ENCODE results near the gene PRKCD. TPM values are rescaled to one million over a fixed set of nuclear protein-coding genes. Genes with fewer than 3 reads are reported as not detected.

The PRKCD gene
- total RNA-seq, 2 donors from 2014 or later, result 15.5 to 16.9 TPM

DNA sequence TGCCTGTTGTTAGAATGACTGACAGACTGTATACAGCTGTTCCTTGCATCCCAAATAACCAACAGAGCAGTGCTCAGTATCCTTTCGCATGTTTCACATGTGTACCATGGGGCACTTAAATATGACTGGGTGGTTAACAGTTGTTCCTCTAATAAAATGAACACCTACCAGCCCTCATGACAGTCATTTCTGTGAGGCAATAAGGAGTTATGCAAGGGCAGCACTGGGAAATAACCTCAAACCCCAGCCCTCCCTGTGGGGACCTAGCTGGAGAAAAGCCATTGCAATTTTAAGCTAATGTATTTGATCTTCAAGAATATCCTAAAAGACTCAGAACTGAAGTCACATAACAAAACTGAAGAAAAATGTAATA, 38.1 kb upstream of the PRKCD start:
- H3K4me3 ChIP-seq, result no peak overlapping the region
- TF ChIP-seq POLR2A (IDR thresholded peaks at IDR 0.05), result no peak
- TF ChIP-seq, protein P1, sequence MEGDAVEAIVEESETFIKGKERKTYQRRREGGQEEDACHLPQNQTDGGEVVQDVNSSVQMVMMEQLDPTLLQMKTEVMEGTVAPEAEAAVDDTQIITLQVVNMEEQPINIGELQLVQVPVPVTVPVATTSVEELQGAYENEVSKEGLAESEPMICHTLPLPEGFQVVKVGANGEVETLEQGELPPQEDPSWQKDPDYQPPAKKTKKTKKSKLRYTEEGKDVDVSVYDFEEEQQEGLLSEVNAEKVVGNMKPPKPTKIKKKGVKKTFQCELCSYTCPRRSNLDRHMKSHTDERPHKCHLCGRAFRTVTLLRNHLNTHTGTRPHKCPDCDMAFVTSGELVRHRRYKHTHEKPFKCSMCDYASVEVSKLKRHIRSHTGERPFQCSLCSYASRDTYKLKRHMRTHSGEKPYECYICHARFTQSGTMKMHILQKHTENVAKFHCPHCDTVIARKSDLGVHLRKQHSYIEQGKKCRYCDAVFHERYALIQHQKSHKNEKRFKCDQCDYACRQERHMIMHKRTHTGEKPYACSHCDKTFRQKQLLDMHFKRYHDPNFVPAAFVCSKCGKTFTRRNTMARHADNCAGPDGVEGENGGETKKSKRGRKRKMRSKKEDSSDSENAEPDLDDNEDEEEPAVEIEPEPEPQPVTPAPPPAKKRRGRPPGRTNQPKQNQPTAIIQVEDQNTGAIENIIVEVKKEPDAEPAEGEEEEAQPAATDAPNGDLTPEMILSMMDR (IDR thresholded peaks at IDR 0.05), result no peak
- 75 to 89% methylated on average over 1 of the region's 1 CpG for WGBS, 2 donors
- H3K4me1 ChIP-seq, result peaks cover 10% of the 10 kb centered on the region
- no peaks in the 10 kb centered on the region for H3K9me3 ChIP-seq
- H3K27ac ChIP-seq, result no peak overlapping the region
- no peak for DNase-seq
- intact Hi-C loops (cut with DNase I), result no loop called here
- peaks cover 21 to 42% of the 10 kb centered on the region in 2 donors for H3K36me3 ChIP-seq (replicated peaks in 1 of 2; ENCODE audit: insufficient read depth in 1 of 2, low read depth in 2 of 2)
- ATAC-seq, result no peak
- no peaks in the 10 kb centered on the region for H3K27me3 ChIP-seq

DNA sequence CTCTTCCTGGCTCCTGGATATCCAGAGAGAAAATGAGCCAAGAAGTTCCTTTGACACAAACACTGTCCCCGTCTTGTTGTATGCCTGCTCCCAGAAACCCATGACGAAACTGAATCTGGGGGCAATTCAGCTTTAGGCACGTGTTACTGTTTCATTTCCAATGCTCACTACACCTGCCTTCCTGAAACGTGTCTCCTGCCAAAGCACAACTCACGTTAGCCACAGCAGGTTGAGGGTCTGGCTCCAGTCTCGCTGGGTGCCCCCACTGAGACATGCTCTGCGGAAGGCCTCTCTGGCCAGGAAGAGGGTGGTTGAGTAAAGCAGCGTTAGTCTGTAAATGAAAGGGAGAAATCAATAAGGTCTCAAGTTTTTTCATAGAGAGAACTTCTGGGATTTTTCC, 37.5 kb upstream of the PRKCD start:
- Histone ChIP-seq H3K27me3 (no peaks in the 10 kb centered on the region), H3K4me1 (peaks cover 16% of the 10 kb centered on the region), H3K36me3 (replicated peaks in 1 of 2; ENCODE audit: insufficient read depth in 1 of 2, low read depth in 2 of 2) (peaks cover 21 to 36% of the 10 kb centered on the region in 2 donors), H3K27ac (no peak overlapping the region), H3K9me3 (no peaks in the 10 kb centered on the region), H3K4me3 (no peak overlapping the region)
- TF ChIP-seq, protein P1 (IDR thresholded peaks at IDR 0.05), result no peak
- WGBS, 2 donors, result 72 to 75% methylated on average over 8 of the region's 8 CpGs
- DNase-seq (no peak), ATAC-seq (no peak)
- intact Hi-C loops (cut with DNase I), result no loop called here

DNA sequence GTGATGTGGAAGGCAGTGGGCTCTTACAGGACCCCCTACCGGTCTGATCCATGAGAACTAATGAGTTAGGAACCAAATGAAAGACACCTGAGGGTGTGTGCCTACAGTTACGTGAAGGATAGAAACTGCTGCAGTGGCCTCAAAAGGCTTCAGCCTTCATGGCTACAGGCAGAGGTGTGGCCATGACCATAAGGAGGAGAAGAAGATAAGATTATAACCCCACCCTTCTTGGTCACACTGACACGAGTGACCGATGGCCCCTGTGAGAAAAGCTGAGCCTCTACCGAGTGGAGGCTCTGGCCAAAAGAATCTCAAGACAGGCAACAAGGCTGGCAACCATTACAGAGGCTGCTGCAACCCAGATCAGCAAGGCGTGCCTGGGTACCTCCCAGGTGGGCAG, 37.1 kb upstream of the PRKCD start:
- 78 to 88% methylated on average over 6 of the region's 6 CpGs for WGBS, 2 donors
- ATAC-seq, result no peak
- TF ChIP-seq, protein P1 (IDR thresholded peaks at IDR 0.05), result no peak
- no peak for TF ChIP-seq POLR2A (IDR thresholded peaks at IDR 0.05)
- Histone ChIP-seq H3K27me3 (no peaks in the 10 kb centered on the region), H3K4me3 (no peak overlapping the region), H3K4me1 (peaks cover 19% of the 10 kb centered on the region), H3K36me3 (replicated peaks in 1 of 2; ENCODE audit: insufficient read depth in 1 of 2, low read depth in 2 of 2) (peaks cover 21 to 34% of the 10 kb centered on the region in 2 donors), H3K27ac (no peak overlapping the region), H3K9me3 (no peaks in the 10 kb centered on the region)
- DNase-seq, result no peak
- intact Hi-C loops (cut with DNase I), result no loop called here

DNA sequence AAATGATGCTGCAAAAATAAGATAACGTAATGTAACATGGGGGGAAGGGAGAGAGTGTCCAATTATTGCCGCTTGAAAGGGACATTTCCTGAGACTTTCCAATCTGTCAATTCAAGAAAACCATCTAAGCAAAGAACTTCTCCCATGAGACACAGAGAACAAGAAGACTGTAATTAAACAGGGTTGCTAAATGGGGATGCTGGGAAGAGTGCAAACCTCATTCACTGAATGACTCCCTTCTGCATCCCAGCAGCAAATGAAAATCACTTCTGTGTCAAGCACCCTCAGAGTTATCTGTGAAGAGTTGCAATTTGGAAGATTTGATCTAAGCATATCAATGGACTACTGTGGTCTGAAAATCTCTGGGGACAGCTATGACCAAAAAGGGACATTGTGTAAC, 34.4 kb upstream of the PRKCD start:
- Histone ChIP-seq H3K27me3 (no peaks in the 10 kb centered on the region), H3K36me3 (replicated peaks in 1 of 2; ENCODE audit: insufficient read depth in 1 of 2, low read depth in 2 of 2) (peaks cover 16 to 22% of the 10 kb centered on the region in 2 donors), H3K4me1 (peaks cover 18% of the 10 kb centered on the region), H3K27ac (no peak overlapping the region), H3K9me3 (no peaks in the 10 kb centered on the region), H3K4me3 (no peak overlapping the region)
- DNase-seq (no peak), ATAC-seq (no peak)
- WGBS, 2 donors, result 80 to 90% methylated on average over 2 of the region's 2 CpGs
- TF ChIP-seq, protein P1 (IDR thresholded peaks at IDR 0.05), result no peak
- TF ChIP-seq POLR2A (IDR thresholded peaks at IDR 0.05), result no peak
- intact Hi-C loops (cut with DNase I), result no loop called here

DNA sequence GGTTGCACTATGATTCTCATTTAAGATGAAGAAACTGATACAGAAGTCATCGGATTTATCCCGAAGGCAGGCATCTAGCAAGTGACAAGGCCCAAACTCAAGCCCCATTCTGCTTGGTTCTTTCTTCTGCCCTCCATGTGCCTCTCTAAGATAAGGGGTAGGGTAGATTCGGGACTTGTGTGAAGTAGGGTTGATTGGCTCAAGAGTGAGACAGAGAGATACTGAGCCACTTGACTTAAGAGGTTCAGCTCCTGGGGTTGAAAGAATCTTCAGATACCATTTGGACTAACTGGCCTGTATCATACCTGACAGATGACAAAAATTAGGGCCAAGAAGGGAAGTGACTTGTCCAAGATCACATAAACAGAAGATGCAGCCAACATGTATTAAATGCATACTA, 31.7 kb upstream of the PRKCD start:
- H3K36me3 ChIP-seq (replicated peaks in 1 of 2; ENCODE audit: insufficient read depth in 1 of 2, low read depth in 2 of 2), result peaks cover 0 to 11% of the 10 kb centered on the region in 2 donors
- DNase-seq (no peak), ATAC-seq (no peak)
- peak overlapping the region in 3 of 4 donors; percentile 91 to 97 (median 92) for H3K27ac ChIP-seq
- TF ChIP-seq, protein P1 (IDR thresholded peaks at IDR 0.05), result no peak
- TF ChIP-seq POLR2A (IDR thresholded peaks at IDR 0.05), result no peak
- peak overlapping the region in 1 of 2 donors; percentile 91 for H3K4me3 ChIP-seq
- 21 to 36% methylated on average over 3 of the region's 3 CpGs for WGBS, 2 donors
- no peaks in the 10 kb centered on the region for H3K27me3 ChIP-seq
- H3K4me1 ChIP-seq, result peaks cover 24% of the 10 kb centered on the region
- H3K9me3 ChIP-seq, result no peaks in the 10 kb centered on the region
- intact Hi-C loops (cut with DNase I), result no loop called here

All from body of pancreas (tissue), 4 donors.